ENCODE measurements around the gene ACAP3. TPM values are rescaled to one million over a fixed set of nuclear protein-coding genes. Genes with fewer than 3 reads are reported as not detected.

Gene ACAP3
- total and polyA plus RNA-seq, 2 of the 4 experiments (the other 2 are of a cell fraction) = 13.3 to 58.2 TPM

DNA sequence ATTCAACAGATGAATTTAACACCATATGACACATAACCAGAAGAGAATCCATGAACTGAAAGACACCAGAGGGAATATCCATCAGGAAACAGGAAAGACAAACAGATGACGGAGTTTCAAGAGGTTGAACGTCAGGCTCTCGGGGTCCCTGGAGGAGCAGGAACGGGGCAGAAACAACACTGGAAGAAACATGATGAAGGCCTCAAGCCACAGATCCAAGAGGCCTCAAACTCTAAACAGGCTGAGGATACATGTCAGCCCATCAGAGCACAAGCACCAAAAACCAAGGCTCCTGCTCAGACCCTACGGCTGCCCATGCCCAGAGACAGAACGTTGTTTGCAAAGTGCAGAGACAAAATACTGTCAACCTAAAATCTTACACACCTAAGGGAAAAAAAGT, 9.7 kb upstream of the ACAP3 start:
- in situ Hi-C loops (cut with MboI; ENCODE audit: low sequenced_read_pairs) = no loop called here
- H2BK15ac ChIP-seq (ENCODE audit: low read depth, low read length) = no peak overlapping the region
- intact Hi-C loops (cut with micrococcal nuclease) = no loop called here

More for the DNA sequence above, 9.7 kb upstream of the ACAP3 start:
- H2AK9ac ChIP-seq (replicated peaks; ENCODE audit: low read depth, low read length, poor library complexity) = no peak overlapping the region
- no peaks in the 10 kb centered on the region for H3K27me3 ChIP-seq (ENCODE audit: control insufficient read depth, insufficient read depth, low read length)
- H3K18ac ChIP-seq (ENCODE audit: low read depth, low read length) = no peak overlapping the region
- H3K27ac ChIP-seq (ENCODE audit: insufficient read depth, low read length) = no peak overlapping the region; the same call in 1 of the 2 replicates
- no peak overlapping the region for H2BK20ac ChIP-seq (ENCODE audit: low read depth, low read length)
- H3K9me3 ChIP-seq (ENCODE audit: control insufficient read depth, insufficient read depth, low read length) = no peaks in the 10 kb centered on the region
- no TSS peak for BruUV-seq (replicated peaks)
- peak overlapping the region; percentile 35; the same call in 1 of the 2 replicates for H3K4ac ChIP-seq (ENCODE audit: low read depth, low read length)
- peaks cover 75% of the 10 kb centered on the region for H4K20me1 ChIP-seq (ENCODE audit: insufficient read depth, low read length)
- H3K79me1 ChIP-seq (ENCODE audit: low read depth in 1 of 2, low read length in 2 of 2) = peaks cover 14 to 74% of the 10 kb centered on the region in 2 experiments
- H2AK5ac ChIP-seq (ENCODE audit: low read depth, low read length) = 0 out of 2 replicates have a peak overlapping the region, but pooled peaks have one; percentile 0
- H2AFZ ChIP-seq (replicated peaks; ENCODE audit: low read length, poor library complexity) = no peak overlapping the region
- ATAC-seq (ENCODE audit: low read depth) (no peak), DNase-seq (no peak)
- H4K8ac ChIP-seq (ENCODE audit: low read depth in 2 of 2, low read length in 2 of 2) = no peak overlapping the region
- no peak for TF ChIP-seq POLR2A (IDR thresholded peaks at IDR 0.05; ENCODE audit: low read depth, low read length)
- TF ChIP-seq RAD21 (IDR thresholded peaks at IDR 0.05; ENCODE audit: low read length) = no peak
- no peak for TF ChIP-seq FOS (IDR thresholded peaks at IDR 0.05; ENCODE audit: low read depth, low read length)
- TF ChIP-seq RCOR1 (IDR thresholded peaks at IDR 0.05; ENCODE audit: insufficient replicate concordance, low read length) = no peak
- TF ChIP-seq MAZ (IDR thresholded peaks at IDR 0.05; ENCODE audit: borderline replicate concordance, low read depth, low read length) = no peak
- TF ChIP-seq, protein P1, sequence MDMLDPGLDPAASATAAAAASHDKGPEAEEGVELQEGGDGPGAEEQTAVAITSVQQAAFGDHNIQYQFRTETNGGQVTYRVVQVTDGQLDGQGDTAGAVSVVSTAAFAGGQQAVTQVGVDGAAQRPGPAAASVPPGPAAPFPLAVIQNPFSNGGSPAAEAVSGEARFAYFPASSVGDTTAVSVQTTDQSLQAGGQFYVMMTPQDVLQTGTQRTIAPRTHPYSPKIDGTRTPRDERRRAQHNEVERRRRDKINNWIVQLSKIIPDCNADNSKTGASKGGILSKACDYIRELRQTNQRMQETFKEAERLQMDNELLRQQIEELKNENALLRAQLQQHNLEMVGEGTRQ (IDR thresholded peaks at IDR 0.05; ENCODE audit: low read depth, low read length) = no peak
- TF ChIP-seq CHD1 (IDR thresholded peaks at IDR 0.05; ENCODE audit: low read depth, low read length) = no peak
- TF ChIP-seq, protein P2, sequence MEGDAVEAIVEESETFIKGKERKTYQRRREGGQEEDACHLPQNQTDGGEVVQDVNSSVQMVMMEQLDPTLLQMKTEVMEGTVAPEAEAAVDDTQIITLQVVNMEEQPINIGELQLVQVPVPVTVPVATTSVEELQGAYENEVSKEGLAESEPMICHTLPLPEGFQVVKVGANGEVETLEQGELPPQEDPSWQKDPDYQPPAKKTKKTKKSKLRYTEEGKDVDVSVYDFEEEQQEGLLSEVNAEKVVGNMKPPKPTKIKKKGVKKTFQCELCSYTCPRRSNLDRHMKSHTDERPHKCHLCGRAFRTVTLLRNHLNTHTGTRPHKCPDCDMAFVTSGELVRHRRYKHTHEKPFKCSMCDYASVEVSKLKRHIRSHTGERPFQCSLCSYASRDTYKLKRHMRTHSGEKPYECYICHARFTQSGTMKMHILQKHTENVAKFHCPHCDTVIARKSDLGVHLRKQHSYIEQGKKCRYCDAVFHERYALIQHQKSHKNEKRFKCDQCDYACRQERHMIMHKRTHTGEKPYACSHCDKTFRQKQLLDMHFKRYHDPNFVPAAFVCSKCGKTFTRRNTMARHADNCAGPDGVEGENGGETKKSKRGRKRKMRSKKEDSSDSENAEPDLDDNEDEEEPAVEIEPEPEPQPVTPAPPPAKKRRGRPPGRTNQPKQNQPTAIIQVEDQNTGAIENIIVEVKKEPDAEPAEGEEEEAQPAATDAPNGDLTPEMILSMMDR (conservative IDR thresholded peaks at IDR 0.05; ENCODE audit: low read depth, low read length) = no peak
- TF ChIP-seq, protein P3, sequence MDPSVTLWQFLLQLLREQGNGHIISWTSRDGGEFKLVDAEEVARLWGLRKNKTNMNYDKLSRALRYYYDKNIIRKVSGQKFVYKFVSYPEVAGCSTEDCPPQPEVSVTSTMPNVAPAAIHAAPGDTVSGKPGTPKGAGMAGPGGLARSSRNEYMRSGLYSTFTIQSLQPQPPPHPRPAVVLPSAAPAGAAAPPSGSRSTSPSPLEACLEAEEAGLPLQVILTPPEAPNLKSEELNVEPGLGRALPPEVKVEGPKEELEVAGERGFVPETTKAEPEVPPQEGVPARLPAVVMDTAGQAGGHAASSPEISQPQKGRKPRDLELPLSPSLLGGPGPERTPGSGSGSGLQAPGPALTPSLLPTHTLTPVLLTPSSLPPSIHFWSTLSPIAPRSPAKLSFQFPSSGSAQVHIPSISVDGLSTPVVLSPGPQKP (IDR thresholded peaks at IDR 0.05; ENCODE audit: borderline replicate concordance, low read depth, low read length) = no peak
- TF ChIP-seq CEBPB (IDR thresholded peaks at IDR 0.05; ENCODE audit: low read depth, low read length) = no peak
- H3K14ac ChIP-seq (replicated peaks; ENCODE audit: low read depth, low read length) = no peak overlapping the region
- H4K91ac ChIP-seq (ENCODE audit: insufficient read depth, low read depth, low read length) = no peak overlapping the region
- no peak overlapping the region for H2BK5ac ChIP-seq (ENCODE audit: low read depth, low read length, poor library complexity, severe bottlenecking)
- no peak overlapping the region for H2BK120ac ChIP-seq (ENCODE audit: low read depth, low read length)
- H3K9me1 ChIP-seq (ENCODE audit: insufficient read depth, low read length) = peaks cover 4% of the 10 kb centered on the region
- ChIA-PET POLR2A (ENCODE audit: unreplicated experiment) (no interaction called here), CTCF (no interaction called here)
- H3K56ac ChIP-seq (ENCODE audit: extremely low read depth, insufficient read depth, low read length) = no peak overlapping the region
- dilution Hi-C loops (cut with HindIII; ENCODE audit: low sequenced_read_pairs, unreplicated experiment) = no loop called here
- H3K36me3 ChIP-seq (ENCODE audit: control insufficient read depth, insufficient read depth, low read length) = peaks cover 59% of the 10 kb centered on the region
- 92% methylated on average over 3 of the region's 6 CpGs; no CpG with 5 or more reads in 1 of the 2 experiments for WGBS, 2 experiments (ENCODE audit: extremely low coverage in 2 of 2, insufficient read length in 1 of 2)
- H3K9ac ChIP-seq (ENCODE audit: low read depth, low read length) = no peak overlapping the region
- no peak overlapping the region for H4K5ac ChIP-seq (ENCODE audit: low read depth, low read length)
- H3K23ac ChIP-seq (ENCODE audit: low read depth, low read length) = no peak overlapping the region
- H3K4me2 ChIP-seq (ENCODE audit: low read depth, low read length) = no peak overlapping the region
- H3K4me1 ChIP-seq (ENCODE audit: control insufficient read depth, insufficient read depth, low read length) = peaks cover 11% of the 10 kb centered on the region; the same call in 1 of the 2 replicates
- no peak overlapping the region for H3K4me3 ChIP-seq (ENCODE audit: insufficient read depth, low read depth, low read length)
